A549 (cell line): ENCODE data around the gene SYT1. TPM values are rescaled to one million over a fixed set of nuclear protein-coding genes. Genes with fewer than 3 reads are reported as not detected.

Experiments
- ATAC-seq, 2 experiments: fragments of 200-7000 bp in 1 of 2; fragments of >200 bp in 1 of 2; cut with Nextera tagmentation in 1 of 2; cut with Tn5 transposase in 1 of 2; 3 replicates each; pipeline versions ENCODE4 v1.8.0 to v1.9.1; 2018 to 2020; ENCODE audit warnings: mild to moderate bottlenecking in 1 of 2, moderate library complexity in 1 of 2
- CTCF ChIA-PET: fragments of 300-600 bp; sonication (Branson Sonifier 250); formaldehyde crosslinking; extraction: SDS; loops from one replicate; lab custom pipeline; 2021; ENCODE audit warnings: antibody characterized with exemption, inconsistent platforms; lab: Yijun Ruan, JAX
- POLR2A ChIA-PET: fragments of 350-600 bp; formaldehyde crosslinking; extraction: SDS; loops from one replicate; lab custom pipeline; 2021; ENCODE audit warnings: antibody characterized with exemption, inconsistent platforms; lab: Yijun Ruan, JAX
- DNase-seq, 2 experiments: peaks; one replicate each; pipeline versions ENCODE4 v3.0.0 to v3.0.0-alpha.2; 2011 to 2016; ENCODE audit warnings: low read depth in 1 of 2, low spot score in 1 of 2
- FAIRE-seq: peaks from 2 replicates; lab custom pipeline; 2011; peaks lifted over from hg19 to GRCh38; lab: Jason Lieb, UNC
- H3K27ac ChIP-seq, 2 experiments: fragments of >200 bp; sonication (Bioruptor Twin); formaldehyde crosslinking; 3 replicates each; pipeline ENCODE4 v1.5.1; 2016 to 2017
- H3K4me1 ChIP-seq: fragments of >200 bp; sonication (Bioruptor Twin); formaldehyde crosslinking; 3 replicates; pipeline ENCODE4 v1.6.1; 2016
- H3K4me2 ChIP-seq: fragments of >200 bp; sonication (Bioruptor Twin); formaldehyde crosslinking; 3 replicates; pipeline ENCODE4 v1.6.1; 2016
- H3K4me3 ChIP-seq: fragments of >200 bp; sonication (Bioruptor Twin); formaldehyde crosslinking; 3 replicates; pipeline ENCODE4 v1.5.1; 2016
- H3K9me3 ChIP-seq: fragments of >200 bp; sonication (Bioruptor Twin); formaldehyde crosslinking; 3 replicates; pipeline ENCODE4 v1.6.1; 2016
- BHLHE40 ChIP-seq: IDR thresholded peaks from 2 replicates; pipeline ENCODE4 v1.6.1; 2012; ENCODE audit warnings: low read depth, low read length, inconsistent platforms
- CBX8 ChIP-seq: fragments of 200-600 bp; sonication (generic); IDR thresholded peaks from 2 replicates; pipeline ENCODE4 v1.6.1; 2016
- ESRRA ChIP-seq: fragments of 150-350 bp; IDR thresholded peaks from 2 replicates; pipeline ENCODE4 v1.6.1; 2014; ENCODE audit warnings: mild to moderate bottlenecking, low read length, borderline replicate concordance
- FOSB ChIP-seq: fragments of 250-450 bp; sonication (Bioruptor Pico); IDR thresholded peaks from 2 replicates; pipeline ENCODE4 v1.5.0; 2020; ENCODE audit warnings: mild to moderate bottlenecking, moderate library complexity
- GATA3 ChIP-seq: IDR thresholded peaks from 2 replicates; pipeline ENCODE4 v1.6.1; 2012; ENCODE audit warnings: borderline replicate concordance
- HDAC2 ChIP-seq: fragments of 200-600 bp; sonication (generic); IDR thresholded peaks from 2 replicates; pipeline ENCODE4 v1.6.1; 2016
- HEYL ChIP-seq: fragments of 250-450 bp; sonication (Bioruptor Pico); IDR thresholded peaks from 2 replicates; pipeline ENCODE4 v1.8.0; 2021; ENCODE audit warnings: mild to moderate bottlenecking, moderate library complexity
- JUN ChIP-seq, 2 experiments: fragments of >200 bp; sonication (Bioruptor Twin); formaldehyde crosslinking; IDR thresholded peaks; 2 replicates in 1 of 2; 3 replicates in 1 of 2; pipeline ENCODE4 v1.6.1; 2016 to 2017
- NPAS2 ChIP-seq: fragments of 250-450 bp; sonication (Bioruptor Pico); IDR thresholded peaks from 2 replicates; pipeline ENCODE4 v1.8.0; 2022; ENCODE audit warnings: mild to moderate bottlenecking, moderate library complexity, borderline replicate concordance
- NR3C1 ChIP-seq: fragments of >200 bp; sonication (Bioruptor Twin); formaldehyde crosslinking; IDR thresholded peaks from 3 replicates; pipeline ENCODE4 v1.6.1; 2017
- PBX3 ChIP-seq: IDR thresholded peaks from 2 replicates; pipeline ENCODE4 v1.6.1; 2012
- PHF8 ChIP-seq: fragments of 200-600 bp; sonication (generic); IDR thresholded peaks from 2 replicates; pipeline ENCODE4 v1.6.1; 2016; ENCODE audit warnings: low read depth, mild to moderate bottlenecking, antibody characterized with exemption, moderate library complexity, borderline replicate concordance
- POLR2AphosphoS2 ChIP-seq: conservative IDR thresholded peaks from 2 replicates; pipeline ENCODE4 v1.6.1; 2012; ENCODE audit warnings: low read length, improper control_type of control experiment, inconsistent platforms
- RAD21 ChIP-seq, 2 experiments: fragments of >200 bp in 1 of 2; sonication (Bioruptor Twin) in 1 of 2; formaldehyde crosslinking in 1 of 2; IDR thresholded peaks in 1 of 2; conservative IDR thresholded peaks in 1 of 2; 2 replicates in 1 of 2; 3 replicates in 1 of 2; pipeline ENCODE4 v1.6.1; 2012 to 2018; ENCODE audit warnings: inconsistent platforms in 1 of 2
- RCOR1 ChIP-seq: fragments of 150-350 bp; IDR thresholded peaks from 2 replicates; pipeline ENCODE4 v1.6.1; 2014; ENCODE audit warnings: antibody characterized with exemption, low read length, low read depth
- SREBF2 ChIP-seq: fragments of 450-650 bp; IDR thresholded peaks from 2 replicates; pipeline ENCODE4 v1.6.1; 2014; ENCODE audit warnings: mild to moderate bottlenecking, moderate library complexity
- TFCP2L1 ChIP-seq: fragments of 250-450 bp; sonication (Bioruptor Pico); IDR thresholded peaks from 2 replicates; pipeline ENCODE4 v1.5.0; 2021; ENCODE audit warnings: mild to moderate bottlenecking
- ZC3H11A ChIP-seq: fragments of 450-650 bp; IDR thresholded peaks from 2 replicates; pipeline ENCODE4 v1.6.1; 2014; ENCODE audit warnings: antibody characterized with exemption, mild to moderate bottlenecking
- ZSCAN20 ChIP-seq: fragments of 250-450 bp; sonication (Bioruptor Pico); IDR thresholded peaks from 2 replicates; pipeline ENCODE4 v1.8.0; 2022; ENCODE audit warnings: mild to moderate bottlenecking, moderate library complexity
- WGBS: methylation state at CpG from one replicate; pipeline ENCODE4 v1.1.6; 2017; ENCODE audit errors: missing lambda C conversion rate; 5-methylcytosine and 5-hydroxymethylcytosine counted together
- polyA plus RNA-seq, 4 experiments: library from polyadenylated mRNA; depleted of rRNA in 3 of 4; stranded (reverse); fragments of >200 nt; fragmentation: RNase III in 1 of 4; extraction: RNeasy Plus Mini Kit Qiagen cat#74134 plus additional on column Dnase treatment in 1 of 4; gene quantifications; 2 replicates in 3 of 4; 3 replicates in 1 of 4; pipeline ENCODE4 v1.2.3, GENCODE V29; 2011 to 2017
- TF ChIP-seq, protein P1 (sequence below): fragments of >200 bp; sonication (Bioruptor Twin); formaldehyde crosslinking; IDR thresholded peaks from 3 replicates; pipeline ENCODE4 v1.6.1; 2016
- TF ChIP-seq, protein P2 (sequence below): fragments of 200-600 bp; sonication (generic); IDR thresholded peaks from 2 replicates; pipeline ENCODE4 v1.6.1; 2016; ENCODE audit warnings: antibody characterized with exemption, mild to moderate bottlenecking, moderate library complexity
- TF ChIP-seq, protein P3 (sequence below): fragments of 150-350 bp; IDR thresholded peaks from 2 replicates; pipeline ENCODE4 v1.6.1; 2014; ENCODE audit warnings: low read depth, mild to moderate bottlenecking, low read length

Gene SYT1
- polyA plus RNA-seq, 2 of the 4 experiments (the other 2 are of a cell fraction), result 11.7 to 39.6 TPM

GRCh38 chr12:79296133-79296532 is 431.6 kb downstream of the SYT1 start:
- H3K4me2 ChIP-seq, result peak overlapping the region; percentile 2; the same call in 1 of the 3 replicates
- peaks cover 74% of the 10 kb centered on the region for H3K4me1 ChIP-seq
- CTCF ChIA-PET, result interaction anchor here (1.1 kb wide), 1 partner anchor 9 kb away, joined by 3 read pairs; no protein-coding TSS in a partner anchor
- DNase-seq (no peak), FAIRE-seq (peak; percentile 18), ATAC-seq (no peak)
- H3K9me3 ChIP-seq, result peaks cover 8% of the 10 kb centered on the region; the same call in 2 of the 3 replicates
- no peak overlapping the region for H3K4me3 ChIP-seq
- POLR2A ChIA-PET, result no interaction called here
- 87% methylated on average over 5 of the region's 5 CpGs for WGBS
- TF ChIP-seq GATA3 (no peak), RCOR1 (no peak), TFCP2L1 (no peak), NPAS2 (CRISPR knock-in tag) (no peak), RAD21 (conservative IDR thresholded peaks at IDR 0.05 in 1 of 2, IDR thresholded peaks at IDR 0.05 in 1 of 2) (no peak)
- peak overlapping the region; percentile 38 to 65; a peak in 5 of 6 replicates for H3K27ac ChIP-seq

GRCh38 chr12:79296871-79297270 is 432.3 kb downstream of the SYT1 start:
- ChIA-PET POLR2A (no interaction called here), CTCF (interaction anchor here (1.9 kb wide), 1 partner anchor 48 kb away, joined by 7 read pairs; no protein-coding TSS in a partner anchor)
- peaks cover 11% of the 10 kb centered on the region; the same call in 2 of the 3 replicates for H3K9me3 ChIP-seq
- ATAC-seq (no peak), FAIRE-seq (no peak), DNase-seq (no peak)
- no peak overlapping the region for H3K4me2 ChIP-seq
- 86% methylated on average over 4 of the region's 4 CpGs for whole genome bisulfite sequencing
- peak overlapping the region; percentile 38 to 65; a peak in 5 of 6 replicates for H3K27ac ChIP-seq
- peaks cover 77% of the 10 kb centered on the region for H3K4me1 ChIP-seq
- TF ChIP-seq ZC3H11A (no peak), ESRRA (no peak), PHF8 (no peak), NR3C1 (no peak), POLR2AphosphoS2 (no peak), HEYL (CRISPR knock-in tag) (no peak), BHLHE40 (no peak), CBX8 (no peak), SREBF2 (no peak), ZSCAN20 (CRISPR knock-in tag) (no peak), JUN (IDR thresholded peaks at IDR 0.05) (no peak), PBX3 (no peak), FOSB (CRISPR knock-in tag) (no peak), HDAC2 (no peak)
- TF ChIP-seq, protein P1, sequence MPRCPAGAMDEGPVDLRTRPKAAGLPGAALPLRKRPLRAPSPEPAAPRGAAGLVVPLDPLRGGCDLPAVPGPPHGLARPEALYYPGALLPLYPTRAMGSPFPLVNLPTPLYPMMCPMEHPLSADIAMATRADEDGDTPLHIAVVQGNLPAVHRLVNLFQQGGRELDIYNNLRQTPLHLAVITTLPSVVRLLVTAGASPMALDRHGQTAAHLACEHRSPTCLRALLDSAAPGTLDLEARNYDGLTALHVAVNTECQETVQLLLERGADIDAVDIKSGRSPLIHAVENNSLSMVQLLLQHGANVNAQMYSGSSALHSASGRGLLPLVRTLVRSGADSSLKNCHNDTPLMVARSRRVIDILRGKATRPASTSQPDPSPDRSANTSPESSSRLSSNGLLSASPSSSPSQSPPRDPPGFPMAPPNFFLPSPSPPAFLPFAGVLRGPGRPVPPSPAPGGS, result no peak
- TF ChIP-seq, protein P2, sequence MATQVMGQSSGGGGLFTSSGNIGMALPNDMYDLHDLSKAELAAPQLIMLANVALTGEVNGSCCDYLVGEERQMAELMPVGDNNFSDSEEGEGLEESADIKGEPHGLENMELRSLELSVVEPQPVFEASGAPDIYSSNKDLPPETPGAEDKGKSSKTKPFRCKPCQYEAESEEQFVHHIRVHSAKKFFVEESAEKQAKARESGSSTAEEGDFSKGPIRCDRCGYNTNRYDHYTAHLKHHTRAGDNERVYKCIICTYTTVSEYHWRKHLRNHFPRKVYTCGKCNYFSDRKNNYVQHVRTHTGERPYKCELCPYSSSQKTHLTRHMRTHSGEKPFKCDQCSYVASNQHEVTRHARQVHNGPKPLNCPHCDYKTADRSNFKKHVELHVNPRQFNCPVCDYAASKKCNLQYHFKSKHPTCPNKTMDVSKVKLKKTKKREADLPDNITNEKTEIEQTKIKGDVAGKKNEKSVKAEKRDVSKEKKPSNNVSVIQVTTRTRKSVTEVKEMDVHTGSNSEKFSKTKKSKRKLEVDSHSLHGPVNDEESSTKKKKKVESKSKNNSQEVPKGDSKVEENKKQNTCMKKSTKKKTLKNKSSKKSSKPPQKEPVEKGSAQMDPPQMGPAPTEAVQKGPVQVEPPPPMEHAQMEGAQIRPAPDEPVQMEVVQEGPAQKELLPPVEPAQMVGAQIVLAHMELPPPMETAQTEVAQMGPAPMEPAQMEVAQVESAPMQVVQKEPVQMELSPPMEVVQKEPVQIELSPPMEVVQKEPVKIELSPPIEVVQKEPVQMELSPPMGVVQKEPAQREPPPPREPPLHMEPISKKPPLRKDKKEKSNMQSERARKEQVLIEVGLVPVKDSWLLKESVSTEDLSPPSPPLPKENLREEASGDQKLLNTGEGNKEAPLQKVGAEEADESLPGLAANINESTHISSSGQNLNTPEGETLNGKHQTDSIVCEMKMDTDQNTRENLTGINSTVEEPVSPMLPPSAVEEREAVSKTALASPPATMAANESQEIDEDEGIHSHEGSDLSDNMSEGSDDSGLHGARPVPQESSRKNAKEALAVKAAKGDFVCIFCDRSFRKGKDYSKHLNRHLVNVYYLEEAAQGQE, result no peak
- TF ChIP-seq, protein P3, sequence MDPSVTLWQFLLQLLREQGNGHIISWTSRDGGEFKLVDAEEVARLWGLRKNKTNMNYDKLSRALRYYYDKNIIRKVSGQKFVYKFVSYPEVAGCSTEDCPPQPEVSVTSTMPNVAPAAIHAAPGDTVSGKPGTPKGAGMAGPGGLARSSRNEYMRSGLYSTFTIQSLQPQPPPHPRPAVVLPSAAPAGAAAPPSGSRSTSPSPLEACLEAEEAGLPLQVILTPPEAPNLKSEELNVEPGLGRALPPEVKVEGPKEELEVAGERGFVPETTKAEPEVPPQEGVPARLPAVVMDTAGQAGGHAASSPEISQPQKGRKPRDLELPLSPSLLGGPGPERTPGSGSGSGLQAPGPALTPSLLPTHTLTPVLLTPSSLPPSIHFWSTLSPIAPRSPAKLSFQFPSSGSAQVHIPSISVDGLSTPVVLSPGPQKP, result no peak
- no peak overlapping the region for H3K4me3 ChIP-seq
